Esophagus muscularis mucosa (tissue), 4 donors: Measurements from ENCODE around the gene RPL31.

Experiments
- CTCF ChIP-seq, 3 experiments: fragments of 200-600 bp in 2 of 3; fragments of 450-650 bp in 1 of 3; sonication (generic) in 2 of 3; IDR thresholded peaks; one replicate each; pipeline ENCODE4 v1.5.1; 2017 to 2019; ENCODE audit warnings: antibody characterized with exemption in 3 of 3, mild to moderate bottlenecking in 2 of 3, moderate library complexity in 1 of 3
- EP300 ChIP-seq: sonication (generic); formaldehyde crosslinking; IDR thresholded peaks from one replicate; pipeline ENCODE4 v1.6.1; 2017; ENCODE audit warnings: antibody characterized with exemption
- POLR2A ChIP-seq: fragments of 450-650 bp; IDR thresholded peaks from one replicate; pipeline ENCODE4 v1.6.1; 2017; ENCODE audit warnings: antibody characterized with exemption, moderate library complexity, mild to moderate bottlenecking, low read depth
- POLR2AphosphoS5 ChIP-seq, 2 donors: sonication (generic); formaldehyde crosslinking; IDR thresholded peaks; one replicate each; pipeline ENCODE4 v1.6.1; 2017; ENCODE audit warnings: antibody characterized with exemption in 2 of 2

- no peak for TF ChIP-seq CTCF (IDR thresholded peaks at IDR 0.05)
- TF ChIP-seq POLR2A = no peak
- TF ChIP-seq EP300 = no peak
- no peak for TF ChIP-seq POLR2AphosphoS5 (IDR thresholded peaks at IDR 0.05)
Measured at GRCh38 chr2:100983201-100983600, 18.9 kb upstream of the RPL31 start.
